Measurements from ENCODE around the gene GMCL1. TPM values are rescaled to one million over a fixed set of nuclear protein-coding genes. Genes with fewer than 3 reads are reported as not detected.
A peak's percentile ranks its signal among the peaks of the same experiment; 100 is the strongest.

GMCL1 gene
- total and polyA plus RNA-seq, 9 donors: 7.5 to 13.2 (median 9.9) TPM

DNA sequence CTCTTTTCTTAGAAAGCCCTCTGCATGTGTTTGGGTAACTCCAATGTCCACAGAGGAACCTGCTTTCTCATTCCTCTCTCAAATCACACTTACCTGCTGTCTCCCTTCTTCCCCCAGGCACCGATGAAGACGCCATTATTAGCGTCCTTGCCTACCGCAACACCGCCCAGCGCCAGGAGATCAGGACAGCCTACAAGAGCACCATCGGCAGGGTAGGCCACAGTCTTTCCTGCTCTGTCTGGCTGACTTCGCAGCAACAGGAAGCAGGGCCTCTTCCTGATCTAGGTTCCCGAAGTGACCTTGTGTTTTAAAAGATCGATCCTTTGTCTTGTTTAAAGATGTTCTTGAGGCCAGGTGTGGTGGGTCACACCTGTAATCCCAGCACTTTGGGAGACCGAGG, 25.0 kb upstream of the GMCL1 start:
- Histone ChIP-seq H3K4me3 (ENCODE audit: low read length) (no peak overlapping the region), H3K4me1 (ENCODE audit: control insufficient read depth, insufficient read depth, low read length) (peaks cover 2% of the 10 kb centered on the region), H3K36me3 (ENCODE audit: control insufficient read depth, insufficient read depth, low read length) (peaks cover 15% of the 10 kb centered on the region), H3K27ac (ENCODE audit: low read length) (no peak overlapping the region), H3K27me3 (ENCODE audit: control insufficient read depth, insufficient read depth, low read length) (no peaks in the 10 kb centered on the region), H3K9me3 (replicated peaks; ENCODE audit: control insufficient read depth, low read depth, low read length) (no peaks in the 10 kb centered on the region)
- 90% methylated on average over 7 of the region's 11 CpGs for WGBS (ENCODE audit: insufficient coverage)
- no peak for DNase-seq

DNA sequence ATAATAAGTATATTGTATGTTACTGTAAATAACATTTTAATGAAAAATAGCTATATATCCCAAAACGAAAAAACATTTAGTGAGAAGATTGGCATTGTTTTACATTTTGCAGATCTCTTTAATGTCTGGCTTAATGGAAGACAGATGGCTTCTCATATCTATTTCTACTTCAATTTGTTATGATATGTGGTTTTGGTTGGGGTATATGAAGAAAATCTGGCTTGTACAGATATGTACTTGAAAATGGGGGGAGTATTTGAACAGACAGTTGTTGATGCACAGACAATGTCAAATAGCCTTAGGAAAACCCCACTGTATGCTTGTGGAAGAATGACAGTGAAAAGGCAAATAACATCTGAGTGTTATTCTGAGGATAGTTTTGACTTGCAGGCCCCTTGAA, 23.6 kb upstream of the GMCL1 start:
- H3K27ac ChIP-seq (ENCODE audit: low read length): no peak overlapping the region
- peaks cover 27% of the 10 kb centered on the region for H3K36me3 ChIP-seq (ENCODE audit: control insufficient read depth, insufficient read depth, low read length)
- no peak for DNase-seq
- no peaks in the 10 kb centered on the region for H3K9me3 ChIP-seq (replicated peaks; ENCODE audit: control insufficient read depth, low read depth, low read length)
- H3K4me1 ChIP-seq (ENCODE audit: control insufficient read depth, insufficient read depth, low read length): no peaks in the 10 kb centered on the region
- WGBS (ENCODE audit: insufficient coverage): no CpG with 5 or more reads among the region's 1 CpG
- no peaks in the 10 kb centered on the region for H3K27me3 ChIP-seq (ENCODE audit: control insufficient read depth, insufficient read depth, low read length)
- no peak overlapping the region for H3K4me3 ChIP-seq (ENCODE audit: low read length)

DNA sequence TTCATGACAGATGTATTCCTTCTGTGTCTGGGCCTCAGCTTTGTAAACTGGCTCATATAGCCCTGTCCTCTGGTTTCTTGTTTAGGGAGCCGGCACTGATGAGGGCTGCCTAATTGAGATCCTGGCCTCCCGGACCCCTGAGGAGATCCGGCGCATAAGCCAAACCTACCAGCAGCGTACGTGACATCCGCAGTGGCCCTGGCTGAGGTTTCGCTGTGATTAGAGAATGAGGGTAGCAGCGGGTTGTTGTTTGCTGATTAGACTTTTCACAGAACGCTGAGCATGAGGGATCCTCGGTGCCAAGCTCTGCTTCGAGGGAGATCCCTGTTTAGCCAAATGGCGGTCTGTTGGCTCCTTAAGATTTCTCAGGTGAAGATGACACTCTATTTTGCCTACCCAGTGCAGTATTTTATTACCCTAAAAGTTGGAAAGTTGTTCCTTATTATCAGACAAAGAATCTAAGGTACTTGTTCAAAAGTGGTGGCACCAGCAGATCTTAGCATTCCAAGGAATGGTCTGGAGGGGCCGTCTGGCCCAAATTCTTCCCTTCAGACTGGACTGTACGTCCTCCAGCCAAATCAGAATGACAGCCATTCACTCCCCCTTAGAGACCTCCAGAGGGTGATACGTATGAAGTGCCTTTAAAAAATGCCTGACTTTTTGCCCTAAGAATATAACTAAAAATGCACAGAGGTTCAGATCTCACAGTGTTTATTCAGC, 21.5 kb upstream of the GMCL1 start:
- no peak for DNase-seq
- Histone ChIP-seq H3K4me1 (ENCODE audit: control insufficient read depth, insufficient read depth, low read length) (no peaks in the 10 kb centered on the region), H3K27ac (ENCODE audit: low read length) (no peak overlapping the region), H3K9me3 (replicated peaks; ENCODE audit: control insufficient read depth, low read depth, low read length) (no peaks in the 10 kb centered on the region), H3K4me3 (ENCODE audit: low read length) (no peak overlapping the region), H3K27me3 (ENCODE audit: control insufficient read depth, insufficient read depth, low read length) (no peaks in the 10 kb centered on the region), H3K36me3 (ENCODE audit: control insufficient read depth, insufficient read depth, low read length) (peaks cover 43% of the 10 kb centered on the region)
- 91% methylated on average over 6 of the region's 16 CpGs for WGBS (ENCODE audit: insufficient coverage)

DNA sequence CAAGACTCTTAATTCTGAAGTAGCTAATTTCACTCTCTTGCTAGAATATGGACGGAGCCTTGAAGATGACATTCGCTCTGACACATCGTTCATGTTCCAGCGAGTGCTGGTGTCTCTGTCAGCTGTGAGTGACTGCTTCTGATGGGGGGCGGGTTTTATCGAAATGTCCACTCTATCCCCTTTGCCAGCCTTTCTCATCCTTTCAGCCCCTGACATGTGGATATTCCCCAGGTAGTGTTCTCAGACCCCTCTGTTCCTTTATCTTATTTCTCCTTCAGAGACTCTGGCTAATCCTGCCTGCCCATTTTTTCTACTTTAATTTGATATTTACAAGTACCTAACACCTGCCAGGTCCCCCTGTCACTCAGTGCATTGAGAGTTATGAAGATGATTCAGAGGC, 18.9 kb upstream of the GMCL1 start:
- Histone ChIP-seq H3K4me1 (ENCODE audit: control insufficient read depth, insufficient read depth, low read length) (no peaks in the 10 kb centered on the region), H3K9me3 (replicated peaks; ENCODE audit: control insufficient read depth, low read depth, low read length) (no peaks in the 10 kb centered on the region), H3K27me3 (ENCODE audit: control insufficient read depth, insufficient read depth, low read length) (no peaks in the 10 kb centered on the region), H3K36me3 (ENCODE audit: control insufficient read depth, insufficient read depth, low read length) (peaks cover 42% of the 10 kb centered on the region), H3K27ac (ENCODE audit: low read length) (no peak overlapping the region), H3K4me3 (ENCODE audit: low read length) (no peak overlapping the region)
- no peak for DNase-seq
- WGBS (ENCODE audit: insufficient coverage): 93% methylated on average over 3 of the region's 6 CpGs

DNA sequence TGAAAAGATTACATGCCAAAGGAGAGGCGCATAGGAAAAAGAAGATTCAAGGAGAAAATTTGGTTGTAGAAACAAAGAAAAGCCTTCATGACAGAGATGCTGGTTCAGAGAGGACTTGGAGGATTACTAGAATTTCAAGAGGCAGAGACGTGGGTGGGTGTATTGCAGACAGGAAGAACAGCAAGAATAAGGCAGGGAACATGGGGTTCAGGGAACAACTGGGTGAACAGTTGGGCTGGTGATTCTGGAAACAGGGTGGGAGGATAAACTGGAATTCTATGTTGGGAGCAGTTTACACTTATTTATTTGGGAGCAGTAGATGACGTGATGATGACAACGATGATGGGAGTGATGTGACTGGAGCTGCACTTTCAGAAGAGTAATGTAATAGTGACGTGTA, 18.4 kb upstream of the GMCL1 start:
- Histone ChIP-seq H3K36me3 (ENCODE audit: control insufficient read depth, insufficient read depth, low read length) (peaks cover 42% of the 10 kb centered on the region), H3K4me1 (ENCODE audit: control insufficient read depth, insufficient read depth, low read length) (no peaks in the 10 kb centered on the region), H3K9me3 (replicated peaks; ENCODE audit: control insufficient read depth, low read depth, low read length) (no peaks in the 10 kb centered on the region), H3K4me3 (ENCODE audit: low read length) (no peak overlapping the region), H3K27me3 (ENCODE audit: control insufficient read depth, insufficient read depth, low read length) (no peaks in the 10 kb centered on the region), H3K27ac (ENCODE audit: low read length) (no peak overlapping the region)
- 85% methylated on average over 5 of the region's 5 CpGs for WGBS (ENCODE audit: insufficient coverage)
- no peak for DNase-seq

DNA sequence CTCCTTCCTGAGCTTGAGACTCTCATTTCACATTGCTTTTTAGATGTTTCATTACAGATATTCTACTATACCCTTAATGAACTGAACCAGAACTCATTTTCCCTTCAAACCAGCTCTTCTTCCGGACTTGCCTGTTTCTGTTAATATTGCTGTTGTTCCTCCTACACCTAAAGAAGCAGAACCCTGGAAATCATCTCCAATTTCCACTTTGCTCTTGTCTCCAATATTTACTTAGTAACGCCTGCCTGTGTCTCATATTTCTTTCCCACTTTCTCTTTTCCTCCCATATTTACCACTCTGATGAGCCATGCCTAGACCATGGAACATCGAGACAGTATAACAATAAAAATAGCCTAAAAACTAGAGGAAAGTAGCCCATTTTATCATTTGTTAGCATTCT, 17.9 kb upstream of the GMCL1 start:
- Histone ChIP-seq H3K4me1 (ENCODE audit: control insufficient read depth, insufficient read depth, low read length) (no peaks in the 10 kb centered on the region), H3K9me3 (replicated peaks; ENCODE audit: control insufficient read depth, low read depth, low read length) (no peaks in the 10 kb centered on the region), H3K27ac (ENCODE audit: low read length) (no peak overlapping the region), H3K4me3 (ENCODE audit: low read length) (no peak overlapping the region), H3K36me3 (ENCODE audit: control insufficient read depth, insufficient read depth, low read length) (peaks cover 42% of the 10 kb centered on the region), H3K27me3 (ENCODE audit: control insufficient read depth, insufficient read depth, low read length) (no peaks in the 10 kb centered on the region)
- WGBS (ENCODE audit: insufficient coverage): 73% methylated on average over 2 of the region's 3 CpGs
- DNase-seq: no peak

DNA sequence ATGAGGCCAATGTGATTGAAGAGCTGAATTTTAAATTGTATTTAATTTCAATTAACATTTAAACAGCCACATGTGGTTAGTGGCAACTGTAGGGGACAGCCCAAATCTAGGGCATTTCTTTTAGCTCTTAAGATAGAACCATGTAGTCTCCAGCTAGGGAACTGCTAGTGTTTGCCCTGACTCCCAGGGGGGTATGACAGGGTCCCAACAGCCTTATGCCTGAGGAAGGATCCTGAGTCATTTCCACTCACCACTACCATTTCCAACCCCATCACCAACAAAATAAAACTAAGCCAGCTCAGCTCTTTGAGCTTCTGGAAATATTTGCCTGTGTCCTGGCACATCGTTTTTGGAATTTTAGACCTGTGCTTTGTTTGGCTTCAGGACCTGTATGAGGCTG, 13.7 kb upstream of the GMCL1 start:
- Histone ChIP-seq H3K27me3 (ENCODE audit: control insufficient read depth, insufficient read depth, low read length) (no peaks in the 10 kb centered on the region), H3K36me3 (ENCODE audit: control insufficient read depth, insufficient read depth, low read length) (peaks cover 28% of the 10 kb centered on the region), H3K9me3 (replicated peaks; ENCODE audit: control insufficient read depth, low read depth, low read length) (no peaks in the 10 kb centered on the region), H3K27ac (ENCODE audit: low read length) (no peak overlapping the region), H3K4me1 (ENCODE audit: control insufficient read depth, insufficient read depth, low read length) (peaks cover 5% of the 10 kb centered on the region), H3K4me3 (ENCODE audit: low read length) (no peak overlapping the region)
- DNase-seq: no peak
- WGBS (ENCODE audit: insufficient coverage): no CpG with 5 or more reads among the region's 1 CpG

DNA sequence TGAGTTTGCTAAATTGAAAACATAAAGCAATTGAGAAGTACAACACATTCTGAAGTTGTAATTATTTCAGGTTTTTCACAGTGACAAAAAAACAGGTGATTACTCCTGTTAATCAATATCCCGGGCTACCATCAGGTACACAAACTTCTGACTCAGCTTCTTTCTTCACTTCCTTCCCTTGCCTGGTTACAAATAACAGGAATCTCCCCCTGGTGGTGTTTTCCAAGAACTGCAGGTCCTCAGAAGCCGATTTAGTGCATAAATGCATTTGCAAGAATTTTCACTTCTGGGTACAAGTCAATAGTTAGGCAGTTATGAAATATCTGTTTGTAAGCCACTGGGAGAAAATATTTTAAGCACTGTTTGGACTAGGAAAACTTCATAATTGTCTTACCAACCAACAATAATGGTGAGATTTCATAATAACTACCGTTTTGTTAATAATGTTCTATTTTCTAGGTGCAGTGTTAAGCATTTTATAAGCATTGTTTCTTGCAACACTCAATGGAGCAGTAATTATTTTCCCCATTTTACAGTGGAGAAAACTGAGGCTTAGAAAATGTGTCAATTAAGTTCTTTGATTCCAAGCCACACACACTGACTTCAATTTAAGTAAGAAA, 12.4 kb upstream of the GMCL1 start:
- H3K36me3 ChIP-seq (ENCODE audit: control insufficient read depth, insufficient read depth, low read length): peaks cover 29% of the 10 kb centered on the region
- DNase-seq: peak; percentile 93
- H3K27ac ChIP-seq (ENCODE audit: low read length): no peak overlapping the region
- no peaks in the 10 kb centered on the region for H3K27me3 ChIP-seq (ENCODE audit: control insufficient read depth, insufficient read depth, low read length)
- no peak overlapping the region for H3K4me3 ChIP-seq (ENCODE audit: low read length)
- H3K9me3 ChIP-seq (replicated peaks; ENCODE audit: control insufficient read depth, low read depth, low read length): no peaks in the 10 kb centered on the region
- 0% methylated on average over 1 of the region's 3 CpGs for WGBS (ENCODE audit: insufficient coverage)
- peaks cover 5% of the 10 kb centered on the region for H3K4me1 ChIP-seq (ENCODE audit: control insufficient read depth, insufficient read depth, low read length)

DNA sequence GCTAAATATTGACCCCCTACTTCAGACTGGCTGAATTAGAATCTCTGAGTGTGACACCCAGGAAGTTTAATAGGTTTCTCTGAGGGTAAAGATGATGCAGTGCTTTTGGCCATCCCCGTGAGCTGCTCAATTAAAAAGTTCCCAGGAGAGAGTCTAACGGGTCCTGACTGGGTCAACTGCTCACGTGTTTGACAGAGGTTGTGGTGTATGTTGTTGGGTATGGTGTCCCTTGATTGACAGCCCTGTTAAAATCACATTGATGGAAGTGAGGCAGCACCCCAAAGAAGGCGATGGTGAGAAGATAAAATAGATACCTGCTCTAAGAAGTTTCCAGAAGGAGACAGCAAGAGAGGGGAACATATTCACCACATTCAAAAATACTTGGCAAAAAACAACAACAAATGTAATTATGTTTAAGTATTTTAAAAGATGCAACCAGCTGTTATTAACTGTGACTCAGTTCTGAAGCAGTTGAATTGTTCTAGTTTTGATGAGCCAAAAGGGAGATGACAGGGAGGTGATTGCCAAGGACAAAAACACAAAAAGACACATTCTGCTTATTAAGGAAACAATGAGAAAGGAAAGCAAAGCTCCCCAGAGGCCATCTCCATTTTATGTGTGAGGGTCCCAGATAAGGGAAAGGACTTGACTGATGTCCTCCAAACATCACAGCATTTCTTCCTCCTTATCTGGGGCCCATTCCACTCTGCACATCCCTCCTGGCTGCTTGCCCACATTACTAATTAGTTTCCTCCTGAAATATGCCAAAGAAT, 11.5 kb upstream of the GMCL1 start:
- WGBS (ENCODE audit: insufficient coverage): 64% methylated on average over 3 of the region's 4 CpGs
- H3K27ac ChIP-seq (ENCODE audit: low read length): peak overlapping the region; percentile 35
- no peaks in the 10 kb centered on the region for H3K9me3 ChIP-seq (replicated peaks; ENCODE audit: control insufficient read depth, low read depth, low read length)
- peaks cover 21% of the 10 kb centered on the region for H3K36me3 ChIP-seq (ENCODE audit: control insufficient read depth, insufficient read depth, low read length)
- peak; percentile 64 for DNase-seq
- no peak overlapping the region for H3K4me3 ChIP-seq (ENCODE audit: low read length)
- H3K27me3 ChIP-seq (ENCODE audit: control insufficient read depth, insufficient read depth, low read length): no peaks in the 10 kb centered on the region
- peaks cover 5% of the 10 kb centered on the region for H3K4me1 ChIP-seq (ENCODE audit: control insufficient read depth, insufficient read depth, low read length)

DNA sequence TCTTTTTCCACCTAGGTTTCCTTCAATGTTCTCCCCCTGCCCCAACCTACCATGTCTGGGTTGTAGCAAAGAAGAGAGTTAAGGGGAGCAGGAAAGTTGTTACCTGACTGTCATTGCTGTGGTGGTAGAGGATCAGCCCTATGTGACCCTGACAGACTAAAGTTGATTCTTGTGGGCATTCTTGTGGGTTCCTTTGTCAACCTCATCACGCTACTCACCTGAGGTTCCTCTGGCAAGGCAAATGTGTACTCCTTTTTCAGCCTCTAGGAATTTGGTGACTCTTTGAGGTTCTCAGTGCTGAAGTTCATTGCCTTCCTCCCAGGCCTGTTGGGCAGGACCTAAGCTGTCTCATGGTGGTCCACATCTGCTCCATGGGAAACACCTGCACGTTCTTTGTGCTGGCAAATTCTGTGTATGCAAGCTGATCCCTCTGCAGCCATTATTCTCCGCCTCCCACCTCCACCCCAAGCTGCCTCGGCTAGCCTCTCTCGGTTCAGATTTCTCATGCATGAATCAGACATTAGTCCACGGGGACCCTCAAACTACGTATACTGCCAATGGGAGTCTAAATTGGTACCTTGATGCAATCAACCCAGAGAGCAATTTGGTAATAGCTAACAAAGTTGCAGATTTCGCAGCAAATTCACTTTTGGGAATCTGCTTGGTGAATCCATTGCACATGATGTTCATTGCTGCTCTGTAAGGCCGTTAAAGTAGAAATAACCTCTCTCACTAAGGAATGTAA, 1.5 kb upstream of the GMCL1 start:
- H3K27ac ChIP-seq (ENCODE audit: low read length): no peak overlapping the region
- WGBS (ENCODE audit: insufficient coverage): 33% methylated on average over 1 of the region's 9 CpGs
- no peaks in the 10 kb centered on the region for H3K27me3 ChIP-seq (ENCODE audit: control insufficient read depth, insufficient read depth, low read length)
- no peaks in the 10 kb centered on the region for H3K9me3 ChIP-seq (replicated peaks; ENCODE audit: control insufficient read depth, low read depth, low read length)
- no peak for DNase-seq
- no peak overlapping the region for H3K4me3 ChIP-seq (ENCODE audit: low read length)
- H3K36me3 ChIP-seq (ENCODE audit: control insufficient read depth, insufficient read depth, low read length): peaks cover 2% of the 10 kb centered on the region
- H3K4me1 ChIP-seq (ENCODE audit: control insufficient read depth, insufficient read depth, low read length): peaks cover 16% of the 10 kb centered on the region
